Measurements from ENCODE around the gene PLA2G6.

DNA sequence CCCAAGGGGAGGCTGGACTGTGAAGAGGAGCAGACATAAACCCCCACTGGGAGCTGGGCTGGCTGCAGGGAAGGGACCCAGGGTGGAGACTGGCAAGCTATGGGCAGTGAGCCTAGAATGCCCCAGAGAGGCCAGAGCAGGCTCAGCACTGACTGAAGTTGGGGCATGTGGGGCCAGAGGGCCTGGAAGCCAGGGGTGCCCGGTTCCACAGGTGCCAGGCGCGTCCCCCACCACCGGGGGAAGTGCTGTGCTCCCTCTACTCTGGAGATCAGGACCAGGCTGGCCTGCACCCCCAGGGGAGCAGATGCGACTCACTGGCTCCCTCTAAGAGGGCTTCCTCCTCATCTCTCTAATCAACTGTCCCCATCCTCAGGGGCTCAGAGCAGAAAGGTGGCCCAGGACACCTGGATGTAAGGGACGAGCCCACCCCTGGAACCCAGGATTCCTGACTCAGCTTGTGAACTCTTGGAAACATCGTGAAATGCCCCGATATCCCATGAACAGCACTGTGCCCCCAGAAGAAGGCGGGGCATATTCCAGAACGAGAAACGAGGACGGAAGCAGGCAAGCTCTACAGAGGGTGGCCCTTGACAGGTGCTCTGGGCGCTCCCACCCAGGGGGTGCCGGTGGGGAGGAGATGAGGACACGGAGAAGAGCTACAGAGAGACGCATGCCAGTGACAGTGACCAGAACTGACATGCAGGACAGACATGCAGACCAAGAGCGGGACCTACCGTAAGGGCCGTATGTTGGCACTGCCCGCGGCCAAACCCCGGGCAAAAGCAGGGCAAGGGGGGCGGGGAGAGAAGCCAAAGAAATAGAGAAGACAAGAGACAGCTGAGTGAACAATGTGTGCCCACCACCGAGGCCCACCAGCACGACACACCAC, 40.5 kb upstream of the PLA2G6 start:
- TF ChIP-seq FOXP1 (CRISPR knock-in tag; IDR thresholded peaks at IDR 0.05), result no peak
- TF ChIP-seq ZNF589 (CRISPR knock-in tag; IDR thresholded peaks at IDR 0.05; ENCODE audit: low read depth), result no peak
- TF ChIP-seq, protein P1, sequence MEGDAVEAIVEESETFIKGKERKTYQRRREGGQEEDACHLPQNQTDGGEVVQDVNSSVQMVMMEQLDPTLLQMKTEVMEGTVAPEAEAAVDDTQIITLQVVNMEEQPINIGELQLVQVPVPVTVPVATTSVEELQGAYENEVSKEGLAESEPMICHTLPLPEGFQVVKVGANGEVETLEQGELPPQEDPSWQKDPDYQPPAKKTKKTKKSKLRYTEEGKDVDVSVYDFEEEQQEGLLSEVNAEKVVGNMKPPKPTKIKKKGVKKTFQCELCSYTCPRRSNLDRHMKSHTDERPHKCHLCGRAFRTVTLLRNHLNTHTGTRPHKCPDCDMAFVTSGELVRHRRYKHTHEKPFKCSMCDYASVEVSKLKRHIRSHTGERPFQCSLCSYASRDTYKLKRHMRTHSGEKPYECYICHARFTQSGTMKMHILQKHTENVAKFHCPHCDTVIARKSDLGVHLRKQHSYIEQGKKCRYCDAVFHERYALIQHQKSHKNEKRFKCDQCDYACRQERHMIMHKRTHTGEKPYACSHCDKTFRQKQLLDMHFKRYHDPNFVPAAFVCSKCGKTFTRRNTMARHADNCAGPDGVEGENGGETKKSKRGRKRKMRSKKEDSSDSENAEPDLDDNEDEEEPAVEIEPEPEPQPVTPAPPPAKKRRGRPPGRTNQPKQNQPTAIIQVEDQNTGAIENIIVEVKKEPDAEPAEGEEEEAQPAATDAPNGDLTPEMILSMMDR (IDR thresholded peaks at IDR 0.05 in 2 of 3, conservative IDR thresholded peaks at IDR 0.05 in 1 of 3; ENCODE audit: insufficient read depth in 2 of 3, low read depth in 1 of 3, low read length in 3 of 3), result no peak
- TF ChIP-seq, protein P2, sequence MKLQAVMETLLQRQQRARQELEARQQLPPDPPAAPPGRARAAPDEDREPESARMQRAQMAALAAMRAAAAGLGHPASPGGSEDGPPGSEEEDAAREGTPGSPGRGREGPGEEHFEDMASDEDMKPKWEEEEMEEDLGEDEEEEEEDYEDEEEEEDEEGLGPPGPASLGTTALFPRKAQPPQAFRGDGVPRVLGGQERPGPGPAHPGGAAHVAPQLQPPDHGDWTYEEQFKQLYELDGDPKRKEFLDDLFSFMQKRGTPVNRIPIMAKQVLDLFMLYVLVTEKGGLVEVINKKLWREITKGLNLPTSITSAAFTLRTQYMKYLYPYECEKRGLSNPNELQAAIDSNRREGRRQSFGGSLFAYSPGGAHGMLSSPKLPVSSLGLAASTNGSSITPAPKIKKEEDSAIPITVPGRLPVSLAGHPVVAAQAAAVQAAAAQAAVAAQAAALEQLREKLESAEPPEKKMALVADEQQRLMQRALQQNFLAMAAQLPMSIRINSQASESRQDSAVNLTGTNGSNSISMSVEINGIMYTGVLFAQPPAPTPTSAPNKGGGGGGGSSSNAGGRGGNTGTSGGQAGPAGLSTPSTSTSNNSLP (IDR thresholded peaks at IDR 0.05; ENCODE audit: borderline replicate concordance, low read depth, low read length), result no peak
- no peak for TF ChIP-seq NR4A1 (CRISPR knock-in tag; IDR thresholded peaks at IDR 0.05)
- no peak for TF ChIP-seq NR4A1 (tag; IDR thresholded peaks at IDR 0.05)
- TF ChIP-seq KLF13 (tag; IDR thresholded peaks at IDR 0.05; ENCODE audit: borderline replicate concordance, low read depth), result no peak
- TF ChIP-seq, protein P3, sequence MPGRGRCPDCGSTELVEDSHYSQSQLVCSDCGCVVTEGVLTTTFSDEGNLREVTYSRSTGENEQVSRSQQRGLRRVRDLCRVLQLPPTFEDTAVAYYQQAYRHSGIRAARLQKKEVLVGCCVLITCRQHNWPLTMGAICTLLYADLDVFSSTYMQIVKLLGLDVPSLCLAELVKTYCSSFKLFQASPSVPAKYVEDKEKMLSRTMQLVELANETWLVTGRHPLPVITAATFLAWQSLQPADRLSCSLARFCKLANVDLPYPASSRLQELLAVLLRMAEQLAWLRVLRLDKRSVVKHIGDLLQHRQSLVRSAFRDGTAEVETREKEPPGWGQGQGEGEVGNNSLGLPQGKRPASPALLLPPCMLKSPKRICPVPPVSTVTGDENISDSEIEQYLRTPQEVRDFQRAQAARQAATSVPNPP (IDR thresholded peaks at IDR 0.05; ENCODE audit: borderline replicate concordance, insufficient read depth, insufficient read length), result no peak
- TF ChIP-seq IRF2 (CRISPR knock-in tag; IDR thresholded peaks at IDR 0.05), result no peak
- no peak for TF ChIP-seq XRCC3 (IDR thresholded peaks at IDR 0.05)
- TF ChIP-seq CTBP1 (IDR thresholded peaks at IDR 0.05; ENCODE audit: borderline replicate concordance), result no peak
- TF ChIP-seq SAFB2 (IDR thresholded peaks at IDR 0.05; ENCODE audit: borderline replicate concordance, low read depth, low read length, severe bottlenecking), result no peak
- no peak for TF ChIP-seq CBX5 (IDR thresholded peaks at IDR 0.05; ENCODE audit: borderline replicate concordance, low read depth)
- TF ChIP-seq, protein P4, sequence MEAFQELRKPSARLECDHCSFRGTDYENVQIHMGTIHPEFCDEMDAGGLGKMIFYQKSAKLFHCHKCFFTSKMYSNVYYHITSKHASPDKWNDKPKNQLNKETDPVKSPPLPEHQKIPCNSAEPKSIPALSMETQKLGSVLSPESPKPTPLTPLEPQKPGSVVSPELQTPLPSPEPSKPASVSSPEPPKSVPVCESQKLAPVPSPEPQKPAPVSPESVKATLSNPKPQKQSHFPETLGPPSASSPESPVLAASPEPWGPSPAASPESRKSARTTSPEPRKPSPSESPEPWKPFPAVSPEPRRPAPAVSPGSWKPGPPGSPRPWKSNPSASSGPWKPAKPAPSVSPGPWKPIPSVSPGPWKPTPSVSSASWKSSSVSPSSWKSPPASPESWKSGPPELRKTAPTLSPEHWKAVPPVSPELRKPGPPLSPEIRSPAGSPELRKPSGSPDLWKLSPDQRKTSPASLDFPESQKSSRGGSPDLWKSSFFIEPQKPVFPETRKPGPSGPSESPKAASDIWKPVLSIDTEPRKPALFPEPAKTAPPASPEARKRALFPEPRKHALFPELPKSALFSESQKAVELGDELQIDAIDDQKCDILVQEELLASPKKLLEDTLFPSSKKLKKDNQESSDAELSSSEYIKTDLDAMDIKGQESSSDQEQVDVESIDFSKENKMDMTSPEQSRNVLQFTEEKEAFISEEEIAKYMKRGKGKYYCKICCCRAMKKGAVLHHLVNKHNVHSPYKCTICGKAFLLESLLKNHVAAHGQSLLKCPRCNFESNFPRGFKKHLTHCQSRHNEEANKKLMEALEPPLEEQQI (IDR thresholded peaks at IDR 0.05), result no peak

Data from K562 (cell line).